Progenitor cell of endocrine pancreas (in vitro differentiated cells): ENCODE data around the gene FZD7. TPM values are rescaled to one million over a fixed set of nuclear protein-coding genes. Genes with fewer than 3 reads are reported as not detected.

Experiments
- DNase-seq: peaks from one replicate; pipeline ENCODE4 v3.0.0; 2021; ENCODE audit warnings: low spot score; ENCODE audit not compliant: unreplicated experiment
- H3K27ac Mint-ChIP-seq: 2 replicates; pipeline ENCODE4 v1.8.0; 2021; ENCODE audit warnings: mild to moderate bottlenecking, moderate library complexity, mixed read lengths
- H3K27me3 Mint-ChIP-seq: 2 replicates; pipeline ENCODE4 v1.8.0; 2021; ENCODE audit warnings: mixed read lengths
- H3K36me3 Mint-ChIP-seq: 2 replicates; pipeline ENCODE4 v1.8.0; 2022; ENCODE audit warnings: mixed read lengths; ENCODE audit not compliant: insufficient read depth
- H3K4me1 Mint-ChIP-seq: 2 replicates; pipeline ENCODE4 v1.8.0; 2021; ENCODE audit warnings: low read depth, mixed read lengths
- H3K4me3 Mint-ChIP-seq: 2 replicates; pipeline ENCODE4 v1.8.0; 2021; ENCODE audit warnings: low read depth, mild to moderate bottlenecking, moderate library complexity, mixed read lengths
- H3K9me3 Mint-ChIP-seq: 2 replicates; pipeline ENCODE4 v1.8.0; 2021; ENCODE audit warnings: low read depth, mixed read lengths
- total RNA-seq: library from RNA; stranded (reverse); gene quantifications from 2 replicates; pipeline ENCODE4 v1.2.1, GENCODE V29; 2021
- TF ChIP-seq, protein P1 (sequence below): fragments of 200-600 bp; sonication (generic); IDR thresholded peaks from one replicate; pipeline ENCODE4 v1.5.0; 2021; ENCODE audit warnings: antibody characterized with exemption, mild to moderate bottlenecking; ENCODE audit not compliant: unreplicated experiment

FZD7 gene
- total RNA-seq, 1 donor from 2014 or later = 74.2 TPM

DNA sequence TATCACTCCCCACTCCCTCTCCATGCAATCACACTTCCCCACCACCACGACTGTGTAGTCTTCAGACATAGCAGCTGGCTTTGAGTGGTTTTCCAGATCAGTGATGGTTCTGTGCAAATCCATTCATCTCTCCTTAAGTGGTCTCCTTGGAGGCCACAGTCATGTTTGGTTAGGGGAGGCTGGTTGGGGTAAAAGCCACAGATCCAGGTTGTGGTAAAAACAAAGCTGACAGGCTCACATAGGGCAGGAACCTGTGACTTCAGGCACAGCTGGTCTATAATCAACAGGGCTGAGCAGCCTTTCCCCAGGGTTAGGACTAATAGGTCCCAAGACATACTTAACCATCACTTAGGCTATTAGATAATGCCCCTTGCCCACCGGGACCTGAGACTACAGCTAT, 46.2 kb upstream of the FZD7 start:
- H3K4me1 Mint-ChIP-seq = peaks cover 31% of the 10 kb centered on the region
- no peak overlapping the region for H3K4me3 Mint-ChIP-seq
- H3K9me3 Mint-ChIP-seq = no peaks in the 10 kb centered on the region
- no peak overlapping the region for H3K27ac Mint-ChIP-seq
- no peaks in the 10 kb centered on the region for H3K27me3 Mint-ChIP-seq
- no peak for DNase-seq
- TF ChIP-seq, protein P1, sequence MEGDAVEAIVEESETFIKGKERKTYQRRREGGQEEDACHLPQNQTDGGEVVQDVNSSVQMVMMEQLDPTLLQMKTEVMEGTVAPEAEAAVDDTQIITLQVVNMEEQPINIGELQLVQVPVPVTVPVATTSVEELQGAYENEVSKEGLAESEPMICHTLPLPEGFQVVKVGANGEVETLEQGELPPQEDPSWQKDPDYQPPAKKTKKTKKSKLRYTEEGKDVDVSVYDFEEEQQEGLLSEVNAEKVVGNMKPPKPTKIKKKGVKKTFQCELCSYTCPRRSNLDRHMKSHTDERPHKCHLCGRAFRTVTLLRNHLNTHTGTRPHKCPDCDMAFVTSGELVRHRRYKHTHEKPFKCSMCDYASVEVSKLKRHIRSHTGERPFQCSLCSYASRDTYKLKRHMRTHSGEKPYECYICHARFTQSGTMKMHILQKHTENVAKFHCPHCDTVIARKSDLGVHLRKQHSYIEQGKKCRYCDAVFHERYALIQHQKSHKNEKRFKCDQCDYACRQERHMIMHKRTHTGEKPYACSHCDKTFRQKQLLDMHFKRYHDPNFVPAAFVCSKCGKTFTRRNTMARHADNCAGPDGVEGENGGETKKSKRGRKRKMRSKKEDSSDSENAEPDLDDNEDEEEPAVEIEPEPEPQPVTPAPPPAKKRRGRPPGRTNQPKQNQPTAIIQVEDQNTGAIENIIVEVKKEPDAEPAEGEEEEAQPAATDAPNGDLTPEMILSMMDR = no peak
- no peaks in the 10 kb centered on the region for H3K36me3 Mint-ChIP-seq

DNA sequence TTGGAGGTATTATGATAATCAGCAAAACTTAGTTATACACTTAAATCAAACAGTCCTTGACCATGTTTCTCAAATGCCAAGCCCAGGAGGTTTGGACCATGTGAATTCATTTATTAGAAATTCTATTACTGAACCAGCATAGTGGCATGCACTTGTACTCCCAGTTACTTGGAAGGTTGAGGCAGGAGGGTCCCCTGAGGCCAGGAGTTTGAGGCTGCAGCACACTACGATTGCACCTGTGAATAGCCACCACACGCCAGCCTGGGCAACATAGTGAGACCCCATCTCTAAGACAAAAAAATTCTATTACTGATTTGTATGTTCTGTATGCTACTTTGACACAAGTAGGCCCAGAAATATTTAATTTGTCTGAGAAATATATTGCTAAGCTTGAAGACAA, 43.6 kb upstream of the FZD7 start:
- TF ChIP-seq, protein P1 = no peak
- peaks cover 16% of the 10 kb centered on the region for H3K4me1 Mint-ChIP-seq
- H3K9me3 Mint-ChIP-seq = no peaks in the 10 kb centered on the region
- no peaks in the 10 kb centered on the region for H3K36me3 Mint-ChIP-seq
- DNase-seq = no peak
- no peak overlapping the region for H3K4me3 Mint-ChIP-seq
- no peak overlapping the region for H3K27ac Mint-ChIP-seq
- no peaks in the 10 kb centered on the region for H3K27me3 Mint-ChIP-seq

DNA sequence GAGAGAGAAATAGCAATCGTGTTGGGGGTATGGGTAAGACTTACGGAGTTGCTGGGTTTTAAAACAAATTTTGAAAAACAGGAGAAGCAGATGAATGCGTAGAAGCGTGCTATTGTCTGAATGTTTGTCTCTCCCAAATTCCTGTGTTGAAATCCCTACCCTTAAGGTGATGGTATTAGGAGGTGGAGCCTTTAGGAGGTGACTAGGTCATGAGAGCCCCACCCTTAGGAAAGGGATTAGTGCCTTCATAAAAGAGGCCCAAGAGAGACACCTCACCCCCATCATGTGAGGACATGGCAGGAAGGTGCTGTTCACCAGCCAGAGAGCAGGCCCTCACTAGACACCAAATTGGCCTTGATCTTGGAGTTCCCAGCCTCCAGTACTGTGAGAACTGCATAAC, 40.7 kb upstream of the FZD7 start:
- H3K4me1 Mint-ChIP-seq = peaks cover 30% of the 10 kb centered on the region

DNA sequence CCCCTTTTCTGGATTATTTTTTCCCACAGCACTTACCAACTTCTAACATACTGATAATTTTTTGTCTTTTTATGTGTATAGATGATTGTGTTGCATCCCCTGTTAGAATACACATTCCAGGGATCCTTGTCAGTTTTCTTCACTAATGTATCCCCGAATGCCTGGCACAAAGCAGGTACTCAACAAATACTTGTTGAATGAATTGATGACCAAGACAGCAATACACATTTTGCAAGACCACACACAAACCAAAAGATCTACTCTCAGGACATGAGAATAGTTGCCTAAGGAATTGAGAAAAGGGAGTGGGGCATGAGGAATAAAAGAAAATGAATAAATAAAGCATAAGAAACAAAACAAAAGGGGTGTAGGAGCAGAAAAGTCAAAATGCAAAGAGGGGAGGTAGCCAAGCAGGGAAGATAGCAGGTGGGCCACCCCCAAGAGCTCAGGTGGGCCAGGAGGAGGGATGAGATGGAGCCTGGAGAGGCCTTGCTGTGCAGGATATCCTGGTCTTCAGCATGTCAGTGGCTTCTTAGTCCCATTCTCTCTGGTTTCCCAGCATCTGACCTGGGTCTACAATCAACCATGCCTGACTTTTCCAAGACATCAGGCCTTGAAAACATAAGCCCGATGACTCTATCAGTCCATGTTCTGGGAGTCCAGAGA, 38.5 kb upstream of the FZD7 start:
- no peaks in the 10 kb centered on the region for H3K9me3 Mint-ChIP-seq
- H3K4me1 Mint-ChIP-seq = peaks cover 41% of the 10 kb centered on the region
- peak overlapping the region; percentile 98 for H3K27ac Mint-ChIP-seq
- no peaks in the 10 kb centered on the region for H3K27me3 Mint-ChIP-seq
- no peak for DNase-seq
- TF ChIP-seq, protein P1 = no peak
- H3K36me3 Mint-ChIP-seq = no peaks in the 10 kb centered on the region
- H3K4me3 Mint-ChIP-seq = no peak overlapping the region

More for the DNA sequence above, 40.7 kb upstream of the FZD7 start:
- Mint-ChIP-seq H3K27me3 (no peaks in the 10 kb centered on the region), H3K9me3 (no peaks in the 10 kb centered on the region), H3K4me3 (no peak overlapping the region), H3K27ac (peak overlapping the region; percentile 46), H3K36me3 (no peaks in the 10 kb centered on the region)
- DNase-seq = no peak
- TF ChIP-seq, protein P1 = no peak

DNA sequence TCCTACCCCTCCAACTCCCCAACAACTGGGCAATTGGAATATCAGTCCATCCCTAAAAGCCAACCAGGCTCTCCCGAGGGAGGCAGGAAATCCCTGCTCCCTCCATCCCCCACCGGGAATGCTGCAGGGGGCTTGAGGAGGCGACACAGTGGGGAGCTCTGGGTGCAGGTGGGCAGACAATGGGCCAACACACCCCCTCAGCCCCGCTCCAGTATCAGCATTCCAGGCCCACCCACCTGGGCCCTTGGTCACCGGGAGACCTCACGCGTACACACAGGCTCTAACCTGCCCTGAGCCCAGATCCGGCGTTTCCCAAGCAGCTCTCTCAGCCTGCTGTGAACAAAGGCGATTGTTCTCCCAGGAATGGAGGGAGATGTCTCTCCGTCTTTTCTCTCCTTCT, 37.6 kb upstream of the FZD7 start:
- no peaks in the 10 kb centered on the region for H3K9me3 Mint-ChIP-seq
- H3K4me1 Mint-ChIP-seq = peaks cover 41% of the 10 kb centered on the region
- no peaks in the 10 kb centered on the region for H3K36me3 Mint-ChIP-seq
- peak overlapping the region; percentile 27 for H3K4me3 Mint-ChIP-seq
- TF ChIP-seq, protein P1 = no peak
- peak overlapping the region; percentile 98 for H3K27ac Mint-ChIP-seq
- H3K27me3 Mint-ChIP-seq = no peaks in the 10 kb centered on the region
- peak; percentile 19 for DNase-seq
